ENCODE results near the gene IL17RD.

Gene IL17RD

DNA sequence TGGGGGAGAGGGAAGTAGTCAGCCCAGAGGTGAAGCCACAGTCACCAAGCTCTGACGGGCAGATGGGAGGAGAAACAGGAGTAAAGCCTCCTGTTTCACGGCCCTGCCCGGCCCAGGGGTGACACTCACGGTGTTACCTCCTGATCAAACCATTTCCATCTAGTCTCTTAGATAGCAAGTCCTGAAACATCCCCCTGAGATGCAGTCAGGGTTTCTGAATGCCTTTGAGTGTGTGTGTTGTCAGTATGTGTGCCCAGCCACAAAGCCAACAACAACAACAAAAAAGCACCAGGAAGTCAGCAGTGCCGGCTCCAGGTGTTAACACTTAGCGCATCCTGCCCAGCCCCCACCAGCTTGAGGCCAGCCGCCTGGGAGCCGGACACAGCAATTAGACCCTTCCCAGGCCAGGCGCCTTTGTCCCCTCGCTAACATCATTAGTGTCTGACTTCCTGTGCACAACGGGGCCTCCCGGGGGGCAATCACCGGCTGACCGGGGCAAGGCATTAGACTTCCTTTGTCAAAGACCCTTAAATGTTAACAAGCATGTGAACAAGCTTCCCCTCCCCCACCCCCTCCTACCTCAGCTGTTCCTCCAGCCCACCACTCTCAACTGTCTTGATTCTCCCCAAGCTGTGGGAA is 34.5 kb downstream of the IL17RD start:
- DNase-seq = peak; percentile 85

- DNase-seq = peak; percentile 19
These were observed 36.1 kb downstream of the IL17RD start for GRCh38 chr3:57128826-57129667.

GRCh38 chr3:57127891-57128518 is 37.1 kb downstream of the IL17RD start:
- DNase-seq = peak; percentile 49

- DNase-seq = no peak
These were observed 38.9 kb downstream of the IL17RD start for GRCh38 chr3:57126244-57126643.

DNA sequence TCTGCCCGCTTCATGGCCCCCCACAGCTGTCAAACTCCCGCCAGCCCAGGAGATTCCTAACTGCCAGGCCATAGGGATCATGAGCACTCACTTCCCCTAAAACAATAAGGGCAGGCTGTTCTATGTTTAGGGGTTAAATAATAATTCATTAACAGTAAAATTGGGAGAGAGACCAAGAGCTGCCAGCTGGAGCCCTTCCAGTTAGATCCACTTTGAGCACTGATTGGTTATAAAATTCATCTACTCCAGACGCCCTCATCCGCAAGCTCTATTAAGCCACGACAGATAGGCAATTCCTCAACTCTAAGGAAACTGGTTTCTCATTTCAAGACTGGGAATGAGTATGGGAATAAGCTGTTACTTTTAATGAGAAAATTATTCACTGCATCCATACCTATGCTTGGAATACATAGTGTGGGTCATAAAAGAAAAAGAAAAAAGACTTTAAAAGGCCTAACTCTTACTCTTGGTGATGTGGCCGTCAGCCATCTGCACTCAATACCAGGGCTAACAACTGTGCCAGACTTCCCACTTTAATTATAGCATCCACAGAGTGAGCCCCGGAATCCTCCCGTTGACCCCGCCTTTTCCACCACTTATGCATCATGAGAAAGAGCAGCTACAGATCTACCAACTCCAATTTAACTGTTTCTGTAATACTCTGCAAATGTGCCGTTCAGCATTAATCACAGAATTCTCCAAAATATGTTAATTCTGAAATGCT is 44.5 kb downstream of the IL17RD start:
- no peak for DNase-seq

DNA sequence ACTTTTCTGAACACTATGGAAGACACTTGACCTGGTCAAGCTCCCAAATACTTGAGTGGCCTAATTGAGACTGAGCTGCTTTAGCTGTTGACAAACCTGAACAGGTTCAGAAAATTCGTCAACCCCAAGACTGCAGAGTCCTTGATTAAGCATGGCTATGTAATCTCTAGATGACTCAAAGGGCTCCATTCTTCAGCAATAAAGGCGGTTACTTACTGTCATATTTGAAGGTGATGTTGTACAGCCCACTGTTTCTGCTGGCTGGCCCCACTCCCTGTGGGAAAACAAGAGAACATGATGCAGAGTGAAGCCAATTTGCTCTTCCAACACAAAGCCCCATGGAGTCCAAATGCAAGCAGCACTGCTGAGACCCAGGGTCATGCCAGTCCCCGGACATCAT is 45.1 kb downstream of the IL17RD start:
- DNase-seq = peak; percentile 37

- DNase-seq = no peak
These were observed 46.9 kb downstream of the IL17RD start for GRCh38 chr3:57118254-57118653.

DNA sequence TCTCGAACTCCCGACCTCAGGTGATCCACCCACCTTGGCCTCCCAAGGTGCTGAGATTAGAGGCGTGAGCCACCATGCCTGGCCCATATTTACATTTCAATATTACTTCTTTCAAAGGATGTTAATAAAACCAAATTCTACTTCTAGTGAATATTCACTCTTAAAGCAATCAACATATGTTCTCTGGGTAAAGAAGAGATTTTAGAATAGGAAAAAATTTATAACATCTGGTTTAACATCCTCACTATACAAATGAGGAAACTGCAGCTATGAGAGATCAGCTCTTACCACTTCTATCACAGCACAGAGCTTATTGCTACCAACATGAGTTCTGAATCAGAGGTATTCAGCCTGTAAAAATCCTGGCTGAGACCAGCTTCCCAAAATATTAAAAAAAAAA is 48.7 kb downstream of the IL17RD start:
- no peak for DNase-seq

DNA sequence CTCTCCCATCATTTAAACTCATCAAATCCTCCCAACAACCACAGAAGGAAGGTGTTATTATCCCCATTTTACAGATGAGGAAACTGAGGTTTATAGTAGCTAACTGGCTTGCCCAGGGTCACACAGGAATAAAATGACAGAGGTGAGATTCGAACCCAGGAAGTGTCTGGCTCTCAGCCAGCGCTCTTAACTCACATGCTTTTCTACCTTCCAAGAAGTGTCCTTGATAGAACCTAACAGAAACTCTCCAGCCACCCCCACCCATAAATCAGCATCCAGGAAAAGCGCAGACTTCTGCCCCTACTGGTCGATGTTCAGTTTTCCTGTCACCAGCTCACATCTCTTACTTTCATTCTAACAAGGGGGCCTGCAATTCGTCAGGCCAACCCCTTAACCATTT is 52.9 kb downstream of the IL17RD start:
- DNase-seq = no peak

DNA sequence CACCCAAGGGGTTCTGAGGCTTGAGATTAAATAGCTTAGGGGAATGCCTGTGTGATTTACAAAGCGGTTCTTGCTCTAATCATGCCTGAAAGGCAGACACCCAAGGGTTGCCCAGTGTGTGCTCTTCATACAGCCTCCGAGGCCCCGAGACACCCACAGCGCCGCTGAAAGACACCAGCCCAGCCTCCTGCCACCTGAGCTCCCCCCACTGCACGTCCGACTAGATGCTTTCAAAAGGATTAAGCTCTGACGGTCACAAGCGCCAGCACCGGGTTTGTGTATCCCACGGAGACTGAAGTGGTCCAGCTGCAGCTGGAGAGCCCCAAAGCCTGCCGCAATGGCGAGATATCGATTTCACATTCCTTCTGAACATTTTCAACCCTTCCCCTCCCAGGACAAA is 54.4 kb downstream of the IL17RD start:
- peak; percentile 68 for DNase-seq

DNA sequence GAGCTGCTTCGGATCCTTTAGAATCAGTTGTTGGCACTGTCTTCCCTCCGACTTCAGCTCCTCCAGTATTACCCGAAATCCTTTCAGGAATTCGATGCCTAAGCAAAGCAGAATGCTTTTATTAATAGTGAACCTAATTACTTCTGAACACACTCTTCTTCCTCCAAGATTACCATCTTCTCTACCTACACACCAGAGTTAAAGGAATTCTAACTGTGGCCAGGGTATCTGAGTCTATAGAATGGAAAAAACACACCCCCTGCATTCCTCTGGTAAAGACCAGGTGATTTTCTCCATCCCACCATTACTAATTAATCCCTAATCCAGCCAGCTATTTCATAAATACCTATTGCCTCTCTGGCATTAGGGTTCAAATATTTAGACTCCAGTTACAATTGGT is 54.9 kb downstream of the IL17RD start:
- no peak for DNase-seq

DNA sequence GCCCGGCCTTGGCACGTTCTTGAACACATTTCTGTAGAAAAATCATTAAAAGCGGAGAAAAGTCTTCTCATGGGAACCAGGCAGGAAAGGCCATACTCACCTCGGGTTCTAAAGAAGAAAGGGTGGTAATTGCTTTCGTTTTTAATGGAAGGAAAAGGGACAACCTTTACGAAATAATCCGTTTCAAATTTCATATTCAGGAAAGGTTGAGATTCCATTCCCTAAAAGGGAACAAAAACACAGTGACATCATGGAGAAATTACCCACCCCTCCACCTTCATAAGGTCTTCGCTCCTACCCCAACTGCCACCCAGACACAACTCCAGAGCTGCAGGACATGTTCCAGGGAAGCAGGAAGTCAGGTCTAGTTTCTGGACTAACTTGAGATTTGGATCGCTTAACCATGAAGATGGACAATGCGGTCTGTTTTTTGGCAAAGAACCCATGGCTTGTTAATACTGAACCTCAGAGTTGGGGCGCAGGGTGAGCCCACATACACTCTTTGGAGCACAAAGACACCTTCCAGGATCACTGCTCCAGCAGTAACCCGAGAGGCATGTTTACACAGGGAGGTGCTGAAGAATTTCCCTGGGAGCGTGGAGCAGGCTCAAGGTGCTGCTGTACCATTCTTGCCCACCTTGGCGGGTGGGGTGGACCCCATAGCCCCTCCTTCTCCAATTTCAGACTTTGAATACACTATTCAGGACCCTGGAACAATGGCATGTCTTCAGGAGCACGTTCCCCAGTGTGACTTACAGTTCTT is 55.5 kb downstream of the IL17RD start:
- DNase-seq = no peak

- DNase-seq = no peak
These were observed 56.5 kb downstream of the IL17RD start for GRCh38 chr3:57108684-57109083.

GRCh38 chr3:57105585-57105984 is 59.6 kb downstream of the IL17RD start:
- no peak for DNase-seq

DNA sequence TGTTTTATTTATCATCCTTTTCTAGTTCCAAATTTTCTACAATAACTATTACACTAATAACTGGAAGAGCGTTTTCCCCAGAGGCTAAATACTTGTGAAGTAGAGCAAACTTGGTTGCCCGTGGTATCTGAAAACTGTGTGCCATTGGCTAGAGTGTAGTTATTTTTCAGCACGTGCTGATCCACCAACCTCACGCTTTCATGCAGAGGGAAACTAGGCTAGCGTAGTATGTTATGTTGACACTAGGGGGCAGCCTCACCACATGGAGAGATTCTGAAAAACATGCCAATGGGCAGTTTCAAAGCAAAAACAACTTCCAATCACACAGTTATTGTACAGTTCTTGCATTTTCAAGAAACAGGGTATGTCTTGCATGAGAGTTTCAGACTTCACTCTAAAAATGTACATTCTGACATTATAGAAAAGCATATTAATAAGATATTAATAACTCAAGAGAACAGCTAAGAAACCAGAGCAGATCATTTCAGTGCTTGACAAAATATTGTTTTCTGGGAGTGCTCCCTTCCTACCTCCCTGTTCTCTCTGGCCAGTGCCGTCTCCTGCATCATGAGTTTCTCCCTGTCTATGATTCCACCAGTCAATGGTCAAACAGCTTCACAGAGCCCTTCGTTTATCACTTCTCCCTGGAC is 65.0 kb downstream of the IL17RD start:
- peak; percentile 79 for DNase-seq

GRCh38 chr3:57098418-57099310 is 66.5 kb downstream of the IL17RD start:
- no peak for DNase-seq

DNA sequence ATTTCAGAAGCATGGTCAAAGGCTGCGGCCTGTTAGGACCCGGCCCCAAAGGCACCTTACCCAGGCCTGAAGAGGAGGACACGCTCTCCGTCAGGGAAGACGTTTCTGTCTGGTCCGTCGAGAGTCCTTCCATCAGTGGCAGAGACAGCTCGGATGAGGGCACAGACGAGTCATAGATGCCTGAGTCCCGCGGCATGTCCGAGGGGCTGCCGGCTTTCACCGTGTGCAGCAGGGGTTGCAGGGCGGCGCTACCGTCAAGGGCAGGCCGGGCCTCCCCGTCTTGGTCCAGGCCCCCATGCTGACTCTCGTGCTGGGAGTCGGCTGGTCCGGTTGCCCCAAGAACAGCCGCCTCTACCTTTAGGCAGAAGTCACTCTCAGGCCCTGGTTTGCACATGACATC is 67.6 kb downstream of the IL17RD start:
- DNase-seq = no peak

DNA sequence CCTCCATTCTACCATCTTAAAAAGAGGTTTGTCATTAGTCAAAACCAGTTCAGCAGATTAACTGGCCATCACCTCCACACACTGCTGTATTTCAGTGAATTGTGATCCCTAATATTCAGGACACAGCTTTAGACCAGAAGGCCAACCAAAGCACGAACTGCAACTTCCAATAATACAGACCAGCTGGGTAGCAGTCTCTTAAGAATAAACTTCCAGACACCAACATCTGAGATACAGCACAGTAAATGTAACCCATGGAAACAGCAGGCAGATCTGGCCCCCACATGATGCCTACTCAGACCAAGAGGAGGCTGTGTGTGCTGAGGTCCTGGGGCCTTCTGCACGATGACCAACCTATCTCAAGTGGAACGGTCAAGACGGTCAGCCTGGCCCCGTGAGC is 69.8 kb downstream of the IL17RD start:
- DNase-seq = no peak

GRCh38 chr3:57094575-57094974 is 70.6 kb downstream of the IL17RD start:
- no peak for DNase-seq

- no peak for DNase-seq
These were observed 71.1 kb downstream of the IL17RD start for GRCh38 chr3:57093971-57094535.

- no peak for DNase-seq
These were observed 71.7 kb downstream of the IL17RD start for GRCh38 chr3:57093489-57093888.
